Smooth muscle cell (in vitro differentiated cells): ENCODE measurements around the gene RASA4. TPM values are rescaled to one million over a fixed set of nuclear protein-coding genes. Genes with fewer than 3 reads are reported as not detected.
"Not testable (repeated sequence)": the region's sequence is repeated elsewhere in the genome, so short reads cannot be mapped to it uniquely, and the experiment has no call there.

Experiments used
- DNase-seq: peaks from one replicate; lab custom pipeline; 2025; ENCODE audit not compliant: unreplicated experiment; lab: John Stamatoyannopoulos, UW
- H2AFZ ChIP-seq: fragments of 200-600 bp; sonication (generic); 2 replicates; pipeline ENCODE4 v1.6.0; 2016; ENCODE audit warnings: antibody characterized with exemption, low read depth, mild to moderate bottlenecking
- H3F3A ChIP-seq: fragments of 200-600 bp; sonication (generic); 2 replicates; pipeline ENCODE4 v1.6.0; 2017; ENCODE audit warnings: antibody characterized with exemption, low read depth
- H3K27ac ChIP-seq: fragments of 200-600 bp; sonication (generic); 2 replicates; pipeline ENCODE4 v1.5.1; 2016; ENCODE audit warnings: low read depth, mild to moderate bottlenecking
- H3K27me3 ChIP-seq: fragments of 200-600 bp; sonication (generic); 2 replicates; pipeline ENCODE4 v1.6.1; 2016; ENCODE audit warnings: low read depth, mild to moderate bottlenecking
- H3K36me3 ChIP-seq: fragments of 200-600 bp; sonication (generic); 2 replicates; pipeline ENCODE4 v1.5.1; 2016; ENCODE audit warnings: low read depth
- H3K4me1 ChIP-seq: fragments of 200-600 bp; sonication (generic); 2 replicates; pipeline ENCODE4 v1.5.1; 2016; ENCODE audit warnings: low read depth
- H3K4me2 ChIP-seq: fragments of 200-600 bp; sonication (generic); 2 replicates; pipeline ENCODE4 v1.6.0; 2016; ENCODE audit warnings: mild to moderate bottlenecking
- H3K4me3 ChIP-seq: fragments of 200-600 bp; sonication (generic); 2 replicates; pipeline ENCODE4 v1.5.1; 2016; ENCODE audit warnings: mild to moderate bottlenecking
- H3K79me2 ChIP-seq: fragments of 200-600 bp; sonication (generic); 2 replicates; pipeline ENCODE4 v1.6.0; 2016; ENCODE audit warnings: low read depth, mild to moderate bottlenecking
- H3K9ac ChIP-seq: fragments of 200-600 bp; sonication (generic); 2 replicates; pipeline ENCODE4 v1.6.0; 2016; ENCODE audit warnings: low read depth
- H3K9me3 ChIP-seq: fragments of 200-600 bp; sonication (generic); replicated peaks from 2 replicates; pipeline ENCODE4 v1.5.1; 2016; ENCODE audit warnings: low read depth
- H4K20me1 ChIP-seq: fragments of 200-600 bp; sonication (generic); 2 replicates; pipeline ENCODE4 v1.6.0; 2016; ENCODE audit warnings: low read depth
- WGBS: methylation state at CpG from one replicate; pipeline ENCODE4 v1.1.7; 2016; ENCODE audit warnings: low lambda C conversion rate; 5-methylcytosine and 5-hydroxymethylcytosine counted together
- polyA plus RNA-seq: library from polyadenylated mRNA; unstranded; fragments of >200 nt; fragmentation: Nextera tagmentation; extraction: Ambion mirVana; gene quantifications from 2 replicates; pipeline ENCODE4 v1.2.1, GENCODE V29; 2016
- total RNA-seq: library from RNA; depleted of rRNA; stranded (reverse); fragments of >200 nt; gene quantifications from 2 replicates; pipeline ENCODE4 v1.2.3, GENCODE V29; 2014

Gene RASA4
- total and polyA plus RNA-seq, 2 experiments from 2014 or later: 6.9 to 12.2 TPM

DNA sequence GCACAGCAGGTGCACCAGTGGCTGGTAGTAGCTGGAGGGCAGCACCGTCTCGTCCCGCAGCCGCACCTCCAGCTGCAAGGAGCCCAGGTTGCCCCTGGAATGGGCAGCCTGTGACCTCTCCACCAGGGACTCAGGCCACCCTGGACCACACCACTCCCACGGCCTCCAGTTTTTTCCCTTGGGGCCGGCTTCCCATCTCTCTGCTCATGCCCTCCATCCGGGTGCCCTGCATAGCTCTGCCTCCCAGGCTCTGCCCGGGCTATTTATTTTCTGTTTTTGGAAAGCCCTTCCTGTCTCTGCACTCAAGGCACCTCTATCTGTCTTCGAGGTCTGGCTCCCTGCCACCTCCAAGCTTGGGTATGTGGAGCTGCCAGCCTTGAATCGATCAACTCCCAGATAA is 20.5 kb downstream of the RASA4 start:
- not testable (repeated sequence) for H3F3A ChIP-seq, H3K4me1 ChIP-seq, H3K27me3 ChIP-seq, H3K27ac ChIP-seq, DNase-seq, H4K20me1 ChIP-seq, H3K79me2 ChIP-seq, H3K9me3 ChIP-seq, H3K4me2 ChIP-seq, H2AFZ ChIP-seq, H3K4me3 ChIP-seq, H3K36me3 ChIP-seq, H3K9ac ChIP-seq
- WGBS: 95% methylated on average over 3 of the region's 10 CpGs

GRCh38 chr7:102593637-102594334 is 22.8 kb downstream of the RASA4 start:
- H3K4me3 ChIP-seq, H3K79me2 ChIP-seq, H3K27ac ChIP-seq, DNase-seq, H3K27me3 ChIP-seq, H2AFZ ChIP-seq, H3K9ac ChIP-seq, H3K4me2 ChIP-seq, H3K4me1 ChIP-seq, H4K20me1 ChIP-seq, H3K9me3 ChIP-seq, H3K36me3 ChIP-seq, H3F3A ChIP-seq: not testable (repeated sequence)
- WGBS: no CpG with 5 or more reads among the region's 68 CpGs

DNA sequence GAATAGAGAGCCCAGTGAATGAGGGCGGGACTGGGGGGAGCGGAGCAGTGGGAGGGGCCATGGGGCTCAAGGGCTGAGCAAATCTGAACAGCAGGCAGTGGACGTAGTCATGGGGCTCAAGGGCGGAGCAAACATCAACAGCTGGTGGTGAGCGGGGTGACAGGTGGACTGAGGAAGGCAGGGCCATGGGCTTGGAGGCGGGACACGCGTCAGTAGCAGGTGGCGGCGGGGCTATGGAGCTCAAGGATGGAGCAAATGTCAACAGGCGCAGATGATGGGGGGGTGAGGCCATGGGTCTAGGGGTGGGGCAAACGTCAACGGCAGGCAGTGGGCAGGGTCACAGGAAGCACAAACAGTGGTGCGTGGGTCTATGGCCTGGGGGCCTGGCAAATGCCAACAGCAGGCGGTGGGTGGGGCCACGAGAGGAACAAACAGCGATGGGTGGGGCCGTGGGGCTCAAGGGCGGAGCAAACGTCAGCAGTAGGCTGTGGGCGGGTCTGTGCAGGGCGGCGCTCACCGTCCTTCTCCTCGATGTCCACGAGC is 24.0 kb downstream of the RASA4 start:
- 15% methylated on average over 5 of the region's 26 CpGs for WGBS
- not testable (repeated sequence) for H3K9ac ChIP-seq, H3K4me2 ChIP-seq, H3K36me3 ChIP-seq, H3K27ac ChIP-seq, H3K4me1 ChIP-seq, H3F3A ChIP-seq, DNase-seq, H3K9me3 ChIP-seq, H3K4me3 ChIP-seq, H4K20me1 ChIP-seq, H3K27me3 ChIP-seq, H2AFZ ChIP-seq, H3K79me2 ChIP-seq

GRCh38 chr7:102589857-102590256 is 26.7 kb downstream of the RASA4 start:
- H3K9me3 ChIP-seq, H4K20me1 ChIP-seq, H3K27me3 ChIP-seq, H3K9ac ChIP-seq, H3K4me2 ChIP-seq, H3K36me3 ChIP-seq, H3K27ac ChIP-seq, H3K4me1 ChIP-seq, H2AFZ ChIP-seq, H3K79me2 ChIP-seq, DNase-seq, H3F3A ChIP-seq, H3K4me3 ChIP-seq: not testable (repeated sequence)
- no CpG with 5 or more reads among the region's 9 CpGs for WGBS

DNA sequence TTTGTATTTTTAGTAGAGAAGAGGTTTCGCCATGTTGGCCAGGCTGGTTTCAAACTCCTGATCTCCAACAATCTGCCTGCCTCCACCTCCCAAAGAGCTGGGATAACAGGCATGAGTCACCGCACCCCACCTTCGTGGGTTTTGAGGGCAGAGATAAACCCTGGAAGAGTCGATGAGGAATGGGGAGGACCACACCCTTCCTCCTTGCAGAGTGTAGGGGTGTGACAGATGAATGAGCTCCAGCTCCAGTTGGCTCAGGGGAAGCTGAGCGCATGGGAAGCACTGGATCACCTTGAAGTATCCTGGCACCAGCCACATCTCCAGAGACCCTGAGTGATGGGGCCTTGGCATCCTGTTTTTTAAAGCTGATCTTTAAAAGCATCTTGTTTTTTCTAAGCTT is 33.1 kb downstream of the RASA4 start:
- not testable (repeated sequence) for DNase-seq, H3K36me3 ChIP-seq, H3K4me2 ChIP-seq, H3K9me3 ChIP-seq, H3K27ac ChIP-seq, H3K79me2 ChIP-seq, H3K9ac ChIP-seq, H3F3A ChIP-seq, H2AFZ ChIP-seq, H3K4me3 ChIP-seq, H3K27me3 ChIP-seq, H4K20me1 ChIP-seq, H3K4me1 ChIP-seq
- no CpG with 5 or more reads among the region's 5 CpGs for WGBS

GRCh38 chr7:102581722-102582121 is 34.8 kb downstream of the RASA4 start:
- DNase-seq, H3K27ac ChIP-seq, H3K4me2 ChIP-seq, H3K9ac ChIP-seq, H3K36me3 ChIP-seq, H3K4me1 ChIP-seq, H3F3A ChIP-seq, H2AFZ ChIP-seq, H3K79me2 ChIP-seq, H3K9me3 ChIP-seq, H4K20me1 ChIP-seq, H3K4me3 ChIP-seq, H3K27me3 ChIP-seq: not testable (repeated sequence)
- no CpG with 5 or more reads among the region's 5 CpGs for WGBS

GRCh38 chr7:102578486-102578885 is 38.1 kb downstream of the RASA4 start:
- DNase-seq, H3K4me2 ChIP-seq, H3K9me3 ChIP-seq, H3K36me3 ChIP-seq, H3K9ac ChIP-seq, H3K27ac ChIP-seq, H3K79me2 ChIP-seq, H4K20me1 ChIP-seq, H2AFZ ChIP-seq, H3F3A ChIP-seq, H3K4me3 ChIP-seq, H3K4me1 ChIP-seq, H3K27me3 ChIP-seq: not testable (repeated sequence)
- 83% methylated on average over 5 of the region's 5 CpGs for WGBS

DNA sequence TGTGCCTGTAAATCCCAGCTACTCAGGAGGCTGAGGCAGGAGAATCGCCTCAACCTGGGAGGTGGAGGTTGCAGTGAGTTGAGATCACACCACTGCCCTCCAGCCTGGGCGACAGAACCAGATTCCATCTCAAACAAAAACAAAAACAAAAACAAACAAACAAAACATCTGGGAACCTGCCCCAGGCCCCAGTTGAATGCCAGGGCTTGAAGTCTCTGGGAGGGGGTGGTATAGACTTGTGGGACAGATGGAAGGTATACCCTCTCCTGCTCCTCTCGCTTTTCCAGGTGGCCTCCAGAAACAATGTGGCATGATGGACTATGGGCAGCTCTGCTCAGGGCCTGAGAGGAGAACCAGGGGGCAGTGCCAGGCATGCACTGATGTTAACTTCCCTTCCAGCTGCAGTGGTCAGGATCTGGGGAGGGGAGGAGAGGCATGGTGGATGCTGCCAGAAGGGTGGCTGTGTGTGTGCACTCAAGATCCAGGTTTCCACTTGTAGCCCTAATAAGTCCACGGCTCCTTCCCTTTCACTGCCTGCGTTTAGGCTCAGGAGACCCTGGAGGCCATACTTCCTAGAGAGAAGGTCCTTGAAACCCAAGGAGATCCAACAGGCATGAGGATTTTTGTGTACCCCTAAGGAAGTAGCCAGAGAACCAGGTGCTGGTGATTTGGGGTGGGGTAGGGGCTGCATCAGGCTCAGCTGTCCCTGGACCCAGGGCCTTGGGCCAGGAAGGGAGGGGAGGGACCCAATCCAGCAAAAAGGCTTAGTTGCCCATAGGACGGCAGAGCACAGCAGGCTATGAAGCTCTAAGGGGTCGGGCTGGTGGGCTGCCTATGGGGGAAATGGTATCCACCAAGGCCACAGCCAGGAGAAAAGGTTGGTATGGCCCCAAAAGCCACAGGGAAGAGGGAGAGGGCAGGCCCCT is 39.0 kb downstream of the RASA4 start:
- H3K4me1 ChIP-seq, H3K36me3 ChIP-seq, H3K27ac ChIP-seq, H3K4me3 ChIP-seq, H4K20me1 ChIP-seq, H3F3A ChIP-seq, H2AFZ ChIP-seq, H3K27me3 ChIP-seq, H3K79me2 ChIP-seq, DNase-seq, H3K9me3 ChIP-seq, H3K4me2 ChIP-seq, H3K9ac ChIP-seq: not testable (repeated sequence)
- WGBS: 82% methylated on average over 7 of the region's 7 CpGs
